Natural killer cell treated with Interleukin-12 subunit alpha and Interleukin-12 subunit beta and Interleukin-15 and Interleukin-18, amount 100 ng/mL, for 72 hours (primary cell): Measurements from ENCODE around the gene AGPAT3. TPM values are rescaled to one million over a fixed set of nuclear protein-coding genes. Genes with fewer than 3 reads are reported as not detected.

Experiments
- ATAC-seq, 2 donors: fragments of 150-1000 bp; cut with Tn5 transposase in 1 of 2; sonication (Bioruptor Pico), chemical (Tn5 transposase) in 1 of 2; 2 replicates each; pipeline ENCODE4 v1.10.0; 2021
- DNase-seq: peaks from one replicate; pipeline ENCODE4 v3.0.0; 2022; ENCODE audit warnings: low spot score
- H3K27ac Mint-ChIP-seq, 2 donors: 1 replicate in 1 of 2; 2 replicates in 1 of 2; pipeline ENCODE4 v1.8.0; 2022; ENCODE audit warnings: mixed read lengths in 2 of 2, mild to moderate bottlenecking in 1 of 2, moderate library complexity in 1 of 2
- H3K27me3 Mint-ChIP-seq, 2 donors: 1 replicate in 1 of 2; 2 replicates in 1 of 2; pipeline ENCODE4 v1.8.0; 2022; ENCODE audit warnings: mixed read lengths in 2 of 2
- H3K36me3 Mint-ChIP-seq: one replicate; pipeline ENCODE4 v1.8.0; 2022; ENCODE audit warnings: mixed read lengths
- H3K4me1 Mint-ChIP-seq, 2 donors: 1 replicate in 1 of 2; 2 replicates in 1 of 2; pipeline ENCODE4 v1.8.0; 2022; ENCODE audit warnings: low read depth in 2 of 2, mixed read lengths in 2 of 2, mild to moderate bottlenecking in 1 of 2
- H3K4me3 Mint-ChIP-seq: one replicate; pipeline ENCODE4 v1.8.0; 2022; ENCODE audit warnings: mixed read lengths
- H3K9me3 Mint-ChIP-seq: 2 replicates; pipeline ENCODE4 v1.8.0; 2022; ENCODE audit warnings: mixed read lengths
- total RNA-seq, 2 donors: library from RNA; stranded (reverse); gene quantifications; one replicate each; pipeline ENCODE4 v1.2.3, GENCODE V29; 2022

The AGPAT3 gene
- total RNA-seq, 2 donors from 2014 or later: 66.8 to 115 TPM

GRCh38 chr21:44029460-44030087 is 164.6 kb downstream of the AGPAT3 start:
- DNase-seq: no peak
- H3K9me3 Mint-ChIP-seq: no peaks in the 10 kb centered on the region
- H3K4me3 Mint-ChIP-seq: peak overlapping the region; percentile 19
- no peak for ATAC-seq
- peak overlapping the region; percentile 22 to 41 for H3K27ac Mint-ChIP-seq
- H3K36me3 Mint-ChIP-seq: peaks cover 23% of the 10 kb centered on the region
- H3K27me3 Mint-ChIP-seq: no peaks in the 10 kb centered on the region
- H3K4me1 Mint-ChIP-seq: peaks cover 58 to 62% of the 10 kb centered on the region in 2 donors

GRCh38 chr21:44035244-44035643 is 170.2 kb downstream of the AGPAT3 start:
- Mint-ChIP-seq H3K27ac (peak overlapping the region in 1 of 2 donors; percentile 31), H3K27me3 (no peaks in the 10 kb centered on the region), H3K4me1 (peaks cover 14 to 37% of the 10 kb centered on the region in 2 donors), H3K4me3 (no peak overlapping the region), H3K36me3 (peaks cover 35% of the 10 kb centered on the region), H3K9me3 (no peaks in the 10 kb centered on the region)
- no peak for ATAC-seq
- DNase-seq: no peak

Other genes with a start within 250 kb of the AGPAT3 start
- gene HSF2BP, start 205.7 kb upstream of the AGPAT3 start, total RNA-seq: 1 to 10 TPM in 1 of 2 donors, under 1 TPM in 1; 0.29 to 1.2 TPM
- gene RRP1B, start 205.7 kb upstream of the AGPAT3 start, total RNA-seq: 10 to 100 TPM; 38.3 to 81.8 TPM
- 100 to 1,000 TPM in 1 of 2 donors, 10 to 100 TPM in 1; 98.1 to 136 TPM for gene PDXK, start 146.1 kb upstream of the AGPAT3 start, total RNA-seq
- gene CSTB, start 88.9 kb upstream of the AGPAT3 start, total RNA-seq: 10 to 100 TPM; 15.3 to 15.4 TPM
- gene RRP1, start 75.6 kb upstream of the AGPAT3 start, total RNA-seq: 10 to 100 TPM; 35.5 to 89.9 TPM
- 100 to 1,000 TPM in 1 of 2 donors, 10 to 100 TPM in 1; 90.3 to 148 TPM for gene TRAPPC10, start 147.1 kb downstream of the AGPAT3 start, total RNA-seq
- gene PWP2, start 242.2 kb downstream of the AGPAT3 start, total RNA-seq: 10 to 100 TPM; 31.4 to 69.6 TPM